Measurements from ENCODE around the gene CCDC34. TPM values are rescaled to one million over a fixed set of nuclear protein-coding genes. Genes with fewer than 3 reads are reported as not detected.

The CCDC34 gene
- polyA plus RNA-seq, 1 experiment: 1.8 TPM

DNA sequence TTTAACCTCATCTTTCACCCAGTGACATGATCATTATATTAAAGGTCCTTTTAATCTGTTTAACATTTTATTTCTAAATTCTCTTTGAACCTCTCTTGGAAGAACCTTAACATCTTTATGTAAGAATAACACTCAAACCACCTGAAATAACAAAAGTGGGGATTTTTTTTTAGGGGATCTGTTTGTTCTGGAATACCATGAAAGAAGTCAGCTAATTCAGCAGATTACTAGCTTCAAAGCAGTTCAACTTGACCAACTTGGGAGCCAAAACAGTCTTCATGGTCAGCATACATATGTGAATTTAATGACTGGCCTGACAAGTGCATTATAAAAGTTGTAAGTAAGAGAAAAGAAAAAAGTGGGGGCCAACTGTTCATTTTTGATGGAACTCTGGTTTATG is 52.3 kb downstream of the CCDC34 start:
- H3K27me3 ChIP-seq (ENCODE audit: control insufficient read depth, insufficient read depth, low read length): no peaks in the 10 kb centered on the region
- ChIA-PET POLR2A (no interaction called here), CTCF (no interaction called here)
- no peak for TF ChIP-seq CTCF (IDR thresholded peaks at IDR 0.05; ENCODE audit: insufficient read depth, low read depth, low read length)
- no peaks in the 10 kb centered on the region for H3K36me3 ChIP-seq (ENCODE audit: control insufficient read depth, insufficient read depth, low read length)
- H3K4me3 ChIP-seq (ENCODE audit: low read depth, low read length): no peak overlapping the region
- no peak for DNase-seq (ENCODE audit: low read depth)

DNA sequence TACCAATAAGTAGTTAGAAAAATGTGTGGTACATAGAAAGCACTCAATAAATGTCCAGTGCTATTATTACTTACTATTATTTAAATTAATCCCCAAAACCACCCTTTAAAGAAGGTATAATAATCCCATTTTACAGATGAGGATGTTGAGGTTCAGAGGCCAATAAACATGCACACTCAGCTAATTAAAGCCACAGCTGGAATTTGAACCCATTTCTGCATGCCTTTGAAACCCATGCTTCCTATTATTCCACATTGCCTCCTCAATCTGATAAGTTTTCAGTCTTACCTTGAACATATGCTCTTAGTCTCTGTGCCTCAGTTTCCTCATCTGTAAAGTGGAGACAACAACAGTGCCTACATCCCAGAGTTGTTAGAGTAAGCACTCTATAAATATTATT is 52.8 kb downstream of the CCDC34 start:
- no peaks in the 10 kb centered on the region for H3K36me3 ChIP-seq (ENCODE audit: control insufficient read depth, insufficient read depth, low read length)
- no peaks in the 10 kb centered on the region for H3K27me3 ChIP-seq (ENCODE audit: control insufficient read depth, insufficient read depth, low read length)
- no peak for DNase-seq (ENCODE audit: low read depth)
- H3K4me3 ChIP-seq (ENCODE audit: low read depth, low read length): no peak overlapping the region
- ChIA-PET CTCF (no interaction called here), POLR2A (no interaction called here)
- TF ChIP-seq CTCF (IDR thresholded peaks at IDR 0.05; ENCODE audit: insufficient read depth, low read depth, low read length): no peak

DNA sequence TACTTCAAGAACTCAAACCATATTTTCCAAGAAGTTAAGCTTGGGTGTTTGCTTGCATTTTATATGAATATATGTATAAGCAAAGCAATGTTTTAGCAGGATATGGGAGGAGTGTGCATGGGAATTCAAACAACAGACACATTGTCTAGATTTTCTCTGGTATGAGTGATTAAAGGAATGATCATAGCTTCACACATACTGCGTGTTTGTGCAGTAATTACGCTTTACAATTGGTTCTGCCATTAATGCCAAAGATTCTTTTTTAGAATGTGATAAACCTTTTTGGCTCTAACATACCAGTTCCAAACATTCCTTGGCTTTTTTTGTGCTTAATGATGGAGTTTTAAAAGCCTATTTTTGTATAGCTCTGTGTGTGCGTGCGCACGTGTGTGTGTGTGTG is 54.0 kb downstream of the CCDC34 start:
- Histone ChIP-seq H3K4me3 (ENCODE audit: low read depth, low read length) (no peak overlapping the region), H3K27me3 (ENCODE audit: control insufficient read depth, insufficient read depth, low read length) (no peaks in the 10 kb centered on the region), H3K36me3 (ENCODE audit: control insufficient read depth, insufficient read depth, low read length) (no peaks in the 10 kb centered on the region)
- ChIA-PET POLR2A (interaction anchor here (0.6 kb wide), 1 partner anchor 135 kb away, joined by 7 read pairs; no protein-coding TSS in a partner anchor), CTCF (interaction anchor here (1.1 to 1.6 kb wide), 4 partner anchors 10 to 107 kb away, joined by 3 to 4 read pairs (median 4); no protein-coding TSS in a partner anchor)
- no peak for TF ChIP-seq CTCF (IDR thresholded peaks at IDR 0.05; ENCODE audit: insufficient read depth, low read depth, low read length)
- no peak for DNase-seq (ENCODE audit: low read depth)

GRCh38 chr11:27307232-27307631 is 55.8 kb downstream of the CCDC34 start:
- no peak for DNase-seq (ENCODE audit: low read depth)
- no peak overlapping the region for H3K4me3 ChIP-seq (ENCODE audit: low read depth, low read length)
- no peaks in the 10 kb centered on the region for H3K27me3 ChIP-seq (ENCODE audit: control insufficient read depth, insufficient read depth, low read length)
- ChIA-PET POLR2A (no interaction called here), CTCF (interaction anchor here (0.8 to 2.9 kb wide), 3 partner anchors 9 to 63 kb away, joined by 3 to 15 read pairs (median 4); no protein-coding TSS in a partner anchor)
- no peaks in the 10 kb centered on the region for H3K36me3 ChIP-seq (ENCODE audit: control insufficient read depth, insufficient read depth, low read length)
- TF ChIP-seq CTCF (IDR thresholded peaks at IDR 0.05; ENCODE audit: insufficient read depth, low read depth, low read length): no peak

- H3K27me3 ChIP-seq (ENCODE audit: control insufficient read depth, insufficient read depth, low read length): no peaks in the 10 kb centered on the region
- no peak overlapping the region for H3K4me3 ChIP-seq (ENCODE audit: low read depth, low read length)
- ChIA-PET POLR2A (no interaction called here), CTCF (interaction anchor here (0.6 to 2.9 kb wide), 4 partner anchors 10 to 180 kb away, joined by 3 to 15 read pairs (median 6); no protein-coding TSS in a partner anchor)
- no peaks in the 10 kb centered on the region for H3K36me3 ChIP-seq (ENCODE audit: control insufficient read depth, insufficient read depth, low read length)
- TF ChIP-seq CTCF (IDR thresholded peaks at IDR 0.05; ENCODE audit: insufficient read depth, low read depth, low read length): no peak
- DNase-seq (ENCODE audit: low read depth): no peak
These were observed 57.3 kb downstream of the CCDC34 start for GRCh38 chr11:27305751-27306150.
